T-helper 1 cell treated with Interleukin-12 subunit alpha and Interleukin-12 subunit beta and Interleukin-4 antibody, amounts not matched to agents 30 ng/mL and 1 ng/mL, for 36 hours (primary cell): ENCODE results near the gene RRP1B. TPM values are rescaled to one million over a fixed set of nuclear protein-coding genes. Genes with fewer than 3 reads are reported as not detected.

ENCODE experiments used
- intact Hi-C: fragments of 100-400 bp; cut with micrococcal nuclease; formaldehyde crosslinking; loops from one replicate; pipeline ENCODE4 v1.15.1; 2024
- total RNA-seq: library from RNA; stranded (reverse); gene quantifications from 2 replicates; pipeline ENCODE4 v1.2.3, GENCODE V29; 2022

The RRP1B gene
- total RNA-seq, 1 donor from 2014 or later, result 47.6 TPM

GRCh38 chr21:43720539-43721166 lies 61.3 kb downstream of the RRP1B start:
- intact Hi-C loops, result no loop called here

- intact Hi-C loops, result no loop called here
Measured at GRCh38 chr21:43721206-43721605, 61.8 kb downstream of the RRP1B start.

GRCh38 chr21:43721939-43722338 lies 62.6 kb downstream of the RRP1B start:
- intact Hi-C loops, result no loop called here

GRCh38 chr21:43723648-43724047 lies 64.3 kb downstream of the RRP1B start:
- intact Hi-C loops, result no loop called here

GRCh38 chr21:43726686-43727518 lies 67.5 kb downstream of the RRP1B start:
- intact Hi-C loops, result no loop called here

- intact Hi-C loops, result loop anchor here (1.0 kb wide), 2 partner anchors 8 to 49 kb away; partner anchors contain the start of genes CSTB and PDXK
Measured at GRCh38 chr21:43727519-43728153, 68.3 kb downstream of the RRP1B start.

- intact Hi-C loops, result loop anchor here (1.0 kb wide), 2 partner anchors 9 to 48 kb away; partner anchors contain the start of genes CSTB and PDXK
Measured at GRCh38 chr21:43728154-43728466, 68.8 kb downstream of the RRP1B start.

GRCh38 chr21:43728467-43729390 lies 69.4 kb downstream of the RRP1B start:
- intact Hi-C loops, result loop anchor here (1.0 kb wide), 2 partner anchors 9 to 48 kb away; partner anchors contain the start of genes CSTB and PDXK

GRCh38 chr21:43731476-43731875 lies 72.1 kb downstream of the RRP1B start:
- intact Hi-C loops, result no loop called here

- intact Hi-C loops, result no loop called here
Measured at GRCh38 chr21:43731891-43732711, 72.7 kb downstream of the RRP1B start.

- intact Hi-C loops, result no loop called here
Measured at GRCh38 chr21:43733060-43733459, 73.7 kb downstream of the RRP1B start.

GRCh38 chr21:43733529-43734071 lies 74.2 kb downstream of the RRP1B start:
- intact Hi-C loops, result no loop called here

GRCh38 chr21:43734131-43734927 lies 75.0 kb downstream of the RRP1B start:
- intact Hi-C loops, result no loop called here

GRCh38 chr21:43734928-43735229 lies 75.5 kb downstream of the RRP1B start:
- intact Hi-C loops, result no loop called here

GRCh38 chr21:43735236-43736091 lies 76.1 kb downstream of the RRP1B start:
- intact Hi-C loops, result no loop called here

- intact Hi-C loops, result no loop called here
Measured at GRCh38 chr21:43736224-43736883, 77.0 kb downstream of the RRP1B start.

GRCh38 chr21:43737158-43737950 lies 78.0 kb downstream of the RRP1B start:
- intact Hi-C loops, result no loop called here
